ENCODE measurements around the gene SPHK2.
A peak's percentile ranks its signal among the peaks of the same experiment; 100 is the strongest.
"Not testable (repeated sequence)": the region's sequence is repeated elsewhere in the genome, so short reads cannot be mapped to it uniquely, and the experiment has no call there.

SPHK2 gene

GRCh38 chr19:48628486-48629296 lies 9.4 kb downstream of the SPHK2 start:
- H3K27ac ChIP-seq (ENCODE audit: low read length), result no peak overlapping the region
- no peaks in the 10 kb centered on the region for H3K36me3 ChIP-seq (ENCODE audit: insufficient read depth, low read depth, low read length)

GRCh38 chr19:48629297-48629598 lies 9.9 kb downstream of the SPHK2 start:
- H3K27me3 ChIP-seq (ENCODE audit: insufficient read depth, low read length), result no peaks in the 10 kb centered on the region
- no peaks in the 10 kb centered on the region for H3K36me3 ChIP-seq (ENCODE audit: insufficient read depth, low read depth, low read length)
- no peak overlapping the region for H3K27ac ChIP-seq (ENCODE audit: low read length)
- H3K9me3 ChIP-seq (ENCODE audit: insufficient read depth, low read depth, low read length), result no peaks in the 10 kb centered on the region
- H3K9ac ChIP-seq (ENCODE audit: low read depth, low read length), result no peak overlapping the region; the same call in 1 of the 2 replicates
- peaks cover 15% of the 10 kb centered on the region; the same call in 1 of the 2 replicates for H3K4me1 ChIP-seq (ENCODE audit: insufficient read depth, low read length)
- peak overlapping the region; percentile 16; the same call in 1 of the 2 replicates for H3K4me3 ChIP-seq (ENCODE audit: low read length)

More at GRCh38 chr19:48628486-48629296, 9.4 kb downstream of the SPHK2 start:
- H3K4me3 ChIP-seq (ENCODE audit: low read length), result no peak overlapping the region
- no peaks in the 10 kb centered on the region for H3K9me3 ChIP-seq (ENCODE audit: insufficient read depth, low read depth, low read length)
- H3K4me1 ChIP-seq (ENCODE audit: insufficient read depth, low read length), result peaks cover 11% of the 10 kb centered on the region; the same call in 1 of the 2 replicates
- no peaks in the 10 kb centered on the region for H3K27me3 ChIP-seq (ENCODE audit: insufficient read depth, low read length)
- no peak overlapping the region for H3K9ac ChIP-seq (ENCODE audit: low read depth, low read length)

GRCh38 chr19:48629599-48630295 lies 10.4 kb downstream of the SPHK2 start:
- peak overlapping the region; percentile 56; the same call in 1 of the 2 replicates for H3K4me3 ChIP-seq (ENCODE audit: low read length)
- H3K9ac ChIP-seq (ENCODE audit: low read depth, low read length), result peak overlapping the region; percentile 68; the same call in 1 of the 2 replicates
- H3K4me1 ChIP-seq (ENCODE audit: insufficient read depth, low read length), result peaks cover 17% of the 10 kb centered on the region; the same call in 1 of the 2 replicates
- H3K9me3 ChIP-seq (ENCODE audit: insufficient read depth, low read depth, low read length), result no peaks in the 10 kb centered on the region
- peak overlapping the region; percentile 4 for H3K27ac ChIP-seq (ENCODE audit: low read length)
- H3K36me3 ChIP-seq (ENCODE audit: insufficient read depth, low read depth, low read length), result no peaks in the 10 kb centered on the region
- H3K27me3 ChIP-seq (ENCODE audit: insufficient read depth, low read length), result no peaks in the 10 kb centered on the region

- no peaks in the 10 kb centered on the region for H3K27me3 ChIP-seq (ENCODE audit: insufficient read depth, low read length)
- peak overlapping the region; percentile 68; the same call in 1 of the 2 replicates for H3K9ac ChIP-seq (ENCODE audit: low read depth, low read length)
- H3K4me3 ChIP-seq (ENCODE audit: low read length), result peak overlapping the region; percentile 56
- H3K27ac ChIP-seq (ENCODE audit: low read length), result peak overlapping the region; percentile 36
- H3K9me3 ChIP-seq (ENCODE audit: insufficient read depth, low read depth, low read length), result no peaks in the 10 kb centered on the region
- no peaks in the 10 kb centered on the region for H3K36me3 ChIP-seq (ENCODE audit: insufficient read depth, low read depth, low read length)
- peaks cover 17% of the 10 kb centered on the region; the same call in 1 of the 2 replicates for H3K4me1 ChIP-seq (ENCODE audit: insufficient read depth, low read length)
These were observed 11.2 kb downstream of the SPHK2 start for GRCh38 chr19:48630296-48631063.

- Histone ChIP-seq H3K4me1 (ENCODE audit: insufficient read depth, low read length) (peaks cover 17% of the 10 kb centered on the region; the same call in 1 of the 2 replicates), H3K9ac (ENCODE audit: low read depth, low read length) (peak overlapping the region; percentile 68; the same call in 1 of the 2 replicates), H3K4me3 (ENCODE audit: low read length) (peak overlapping the region; percentile 56), H3K36me3 (ENCODE audit: insufficient read depth, low read depth, low read length) (no peaks in the 10 kb centered on the region), H3K9me3 (ENCODE audit: insufficient read depth, low read depth, low read length) (no peaks in the 10 kb centered on the region), H3K27me3 (ENCODE audit: insufficient read depth, low read length) (peaks cover 6% of the 10 kb centered on the region; the same call in 1 of the 2 replicates), H3K27ac (ENCODE audit: low read length) (peak overlapping the region; percentile 36)
These were observed 11.9 kb downstream of the SPHK2 start for GRCh38 chr19:48631225-48631624.

GRCh38 chr19:48632286-48632685 lies 13.0 kb downstream of the SPHK2 start:
- H3K27me3 ChIP-seq (ENCODE audit: insufficient read depth, low read length), result peaks cover 12% of the 10 kb centered on the region; the same call in 1 of the 2 replicates
- H3K36me3 ChIP-seq (ENCODE audit: insufficient read depth, low read depth, low read length); H3K4me3 ChIP-seq (ENCODE audit: low read length); H3K27ac ChIP-seq (ENCODE audit: low read length); H3K9ac ChIP-seq (ENCODE audit: low read depth, low read length); H3K9me3 ChIP-seq (ENCODE audit: insufficient read depth, low read depth, low read length): not testable (repeated sequence)
- H3K4me1 ChIP-seq (ENCODE audit: insufficient read depth, low read length), result peaks cover 17% of the 10 kb centered on the region; the same call in 1 of the 2 replicates

- Histone ChIP-seq H3K9me3 (ENCODE audit: insufficient read depth, low read depth, low read length) (no peaks in the 10 kb centered on the region), H3K36me3 (ENCODE audit: insufficient read depth, low read depth, low read length) (no peaks in the 10 kb centered on the region), H3K4me3 (ENCODE audit: low read length) (no peak overlapping the region), H3K9ac (ENCODE audit: low read depth, low read length) (no peak overlapping the region), H3K27me3 (ENCODE audit: insufficient read depth, low read length) (peaks cover 12% of the 10 kb centered on the region; the same call in 1 of the 2 replicates), H3K4me1 (ENCODE audit: insufficient read depth, low read length) (peaks cover 17% of the 10 kb centered on the region; the same call in 1 of the 2 replicates), H3K27ac (ENCODE audit: low read length) (no peak overlapping the region)
These were observed 13.4 kb downstream of the SPHK2 start for GRCh38 chr19:48632692-48633147.

- peaks cover 18% of the 10 kb centered on the region; the same call in 1 of the 2 replicates for H3K4me1 ChIP-seq (ENCODE audit: insufficient read depth, low read length)
- peaks cover under 1% of the 10 kb centered on the region; the same call in 1 of the 2 replicates for H3K36me3 ChIP-seq (ENCODE audit: insufficient read depth, low read depth, low read length)
- H3K27me3 ChIP-seq (ENCODE audit: insufficient read depth, low read length), result peaks cover 12% of the 10 kb centered on the region; the same call in 1 of the 2 replicates
- H3K4me3 ChIP-seq (ENCODE audit: low read length), result no peak overlapping the region
- no peak overlapping the region for H3K27ac ChIP-seq (ENCODE audit: low read length)
- no peak overlapping the region for H3K9ac ChIP-seq (ENCODE audit: low read depth, low read length)
- no peaks in the 10 kb centered on the region for H3K9me3 ChIP-seq (ENCODE audit: insufficient read depth, low read depth, low read length)
These were observed 14.1 kb downstream of the SPHK2 start for GRCh38 chr19:48633148-48634035.

- Histone ChIP-seq H3K4me1 (ENCODE audit: insufficient read depth, low read length) (peaks cover 22% of the 10 kb centered on the region; the same call in 1 of the 2 replicates), H3K9ac (ENCODE audit: low read depth, low read length) (peak overlapping the region; percentile 33; the same call in 1 of the 2 replicates), H3K9me3 (ENCODE audit: insufficient read depth, low read depth, low read length) (no peaks in the 10 kb centered on the region), H3K27ac (ENCODE audit: low read length) (no peak overlapping the region), H3K27me3 (ENCODE audit: insufficient read depth, low read length) (peaks cover 12% of the 10 kb centered on the region; the same call in 1 of the 2 replicates), H3K36me3 (ENCODE audit: insufficient read depth, low read depth, low read length) (peaks cover 5% of the 10 kb centered on the region; the same call in 1 of the 2 replicates), H3K4me3 (ENCODE audit: low read length) (peak overlapping the region; percentile 22)
These were observed 14.7 kb downstream of the SPHK2 start for GRCh38 chr19:48634036-48634342.

GRCh38 chr19:48634424-48635262 lies 15.3 kb downstream of the SPHK2 start:
- Histone ChIP-seq H3K9me3 (ENCODE audit: insufficient read depth, low read depth, low read length) (no peaks in the 10 kb centered on the region), H3K4me3 (ENCODE audit: low read length) (peak overlapping the region; percentile 50), H3K27ac (ENCODE audit: low read length) (no peak overlapping the region), H3K4me1 (ENCODE audit: insufficient read depth, low read length) (peaks cover 22% of the 10 kb centered on the region; the same call in 1 of the 2 replicates), H3K36me3 (ENCODE audit: insufficient read depth, low read depth, low read length) (peaks cover 10% of the 10 kb centered on the region; the same call in 1 of the 2 replicates), H3K9ac (ENCODE audit: low read depth, low read length) (peak overlapping the region; percentile 61; the same call in 1 of the 2 replicates), H3K27me3 (ENCODE audit: insufficient read depth, low read length) (peaks cover 12% of the 10 kb centered on the region; the same call in 1 of the 2 replicates)
